Panc1 (cell line): ENCODE measurements around the gene OR2A1.
"Not testable (repeated sequence)": the region's sequence is repeated elsewhere in the genome, so short reads cannot be mapped to it uniquely, and the experiment has no call there.

Experiments used
- POLR2AphosphoS5 ChIP-seq: IDR thresholded peaks from 2 replicates; pipeline ENCODE4 v1.6.1; 2012; ENCODE audit warnings: mild to moderate bottlenecking, low read depth, low read length, moderate library complexity
- TF ChIP-seq, protein P1 (sequence below): fragments of 450-650 bp; IDR thresholded peaks from 2 replicates; pipeline ENCODE4 v1.5.1; 2017; ENCODE audit warnings: mild to moderate bottlenecking
- TF ChIP-seq, protein P2 (sequence below), 2 experiments: IDR thresholded peaks; 2 replicates each; pipeline ENCODE4 v1.6.1; 2011 to 2012; ENCODE audit warnings: low read depth in 2 of 2, control low read depth in 1 of 2, low read length in 1 of 2, mild to moderate bottlenecking in 1 of 2, moderate library complexity in 1 of 2; ENCODE audit not compliant: insufficient read depth in 1 of 2

DNA sequence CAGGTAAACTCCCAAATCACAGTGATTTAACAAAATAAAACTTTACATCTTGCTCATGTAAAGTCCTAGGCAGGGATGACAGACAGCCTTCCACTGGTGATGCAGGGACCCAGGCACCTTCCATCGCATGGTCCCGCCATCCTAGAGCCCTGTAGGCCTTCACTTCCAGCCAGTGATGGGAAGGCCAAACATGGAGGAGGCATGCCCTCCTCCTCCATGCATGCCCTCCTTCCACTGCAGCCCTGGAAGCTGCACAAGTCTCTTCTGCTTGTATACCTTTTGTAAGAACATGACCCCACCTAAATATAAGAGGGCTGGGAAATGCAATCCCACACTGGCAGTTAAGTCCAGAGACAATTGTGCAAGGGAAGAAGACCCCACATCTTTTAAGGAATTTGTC, 2.5 kb upstream of the OR2A1 start:
- TF ChIP-seq, protein P1, sequence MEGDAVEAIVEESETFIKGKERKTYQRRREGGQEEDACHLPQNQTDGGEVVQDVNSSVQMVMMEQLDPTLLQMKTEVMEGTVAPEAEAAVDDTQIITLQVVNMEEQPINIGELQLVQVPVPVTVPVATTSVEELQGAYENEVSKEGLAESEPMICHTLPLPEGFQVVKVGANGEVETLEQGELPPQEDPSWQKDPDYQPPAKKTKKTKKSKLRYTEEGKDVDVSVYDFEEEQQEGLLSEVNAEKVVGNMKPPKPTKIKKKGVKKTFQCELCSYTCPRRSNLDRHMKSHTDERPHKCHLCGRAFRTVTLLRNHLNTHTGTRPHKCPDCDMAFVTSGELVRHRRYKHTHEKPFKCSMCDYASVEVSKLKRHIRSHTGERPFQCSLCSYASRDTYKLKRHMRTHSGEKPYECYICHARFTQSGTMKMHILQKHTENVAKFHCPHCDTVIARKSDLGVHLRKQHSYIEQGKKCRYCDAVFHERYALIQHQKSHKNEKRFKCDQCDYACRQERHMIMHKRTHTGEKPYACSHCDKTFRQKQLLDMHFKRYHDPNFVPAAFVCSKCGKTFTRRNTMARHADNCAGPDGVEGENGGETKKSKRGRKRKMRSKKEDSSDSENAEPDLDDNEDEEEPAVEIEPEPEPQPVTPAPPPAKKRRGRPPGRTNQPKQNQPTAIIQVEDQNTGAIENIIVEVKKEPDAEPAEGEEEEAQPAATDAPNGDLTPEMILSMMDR, result not testable (repeated sequence)
- not testable (repeated sequence) for TF ChIP-seq POLR2AphosphoS5
- TF ChIP-seq, protein P2, sequence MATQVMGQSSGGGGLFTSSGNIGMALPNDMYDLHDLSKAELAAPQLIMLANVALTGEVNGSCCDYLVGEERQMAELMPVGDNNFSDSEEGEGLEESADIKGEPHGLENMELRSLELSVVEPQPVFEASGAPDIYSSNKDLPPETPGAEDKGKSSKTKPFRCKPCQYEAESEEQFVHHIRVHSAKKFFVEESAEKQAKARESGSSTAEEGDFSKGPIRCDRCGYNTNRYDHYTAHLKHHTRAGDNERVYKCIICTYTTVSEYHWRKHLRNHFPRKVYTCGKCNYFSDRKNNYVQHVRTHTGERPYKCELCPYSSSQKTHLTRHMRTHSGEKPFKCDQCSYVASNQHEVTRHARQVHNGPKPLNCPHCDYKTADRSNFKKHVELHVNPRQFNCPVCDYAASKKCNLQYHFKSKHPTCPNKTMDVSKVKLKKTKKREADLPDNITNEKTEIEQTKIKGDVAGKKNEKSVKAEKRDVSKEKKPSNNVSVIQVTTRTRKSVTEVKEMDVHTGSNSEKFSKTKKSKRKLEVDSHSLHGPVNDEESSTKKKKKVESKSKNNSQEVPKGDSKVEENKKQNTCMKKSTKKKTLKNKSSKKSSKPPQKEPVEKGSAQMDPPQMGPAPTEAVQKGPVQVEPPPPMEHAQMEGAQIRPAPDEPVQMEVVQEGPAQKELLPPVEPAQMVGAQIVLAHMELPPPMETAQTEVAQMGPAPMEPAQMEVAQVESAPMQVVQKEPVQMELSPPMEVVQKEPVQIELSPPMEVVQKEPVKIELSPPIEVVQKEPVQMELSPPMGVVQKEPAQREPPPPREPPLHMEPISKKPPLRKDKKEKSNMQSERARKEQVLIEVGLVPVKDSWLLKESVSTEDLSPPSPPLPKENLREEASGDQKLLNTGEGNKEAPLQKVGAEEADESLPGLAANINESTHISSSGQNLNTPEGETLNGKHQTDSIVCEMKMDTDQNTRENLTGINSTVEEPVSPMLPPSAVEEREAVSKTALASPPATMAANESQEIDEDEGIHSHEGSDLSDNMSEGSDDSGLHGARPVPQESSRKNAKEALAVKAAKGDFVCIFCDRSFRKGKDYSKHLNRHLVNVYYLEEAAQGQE (IDR thresholded peaks at IDR 0.05; ENCODE audit: insufficient read depth in 1 of 2, low read depth in 2 of 2, low read length in 1 of 2), result not testable (repeated sequence)
